NB4 (cell line): ENCODE results near the gene RHEX.

Experiments
- DNase-seq: peaks from one replicate; pipeline ENCODE4 v3.0.0; 2010; ENCODE audit warnings: low read depth
- H3K4me3 ChIP-seq: one replicate; pipeline ENCODE4 v1.5.1; 2011; ENCODE audit warnings: mild to moderate bottlenecking, low read depth, low read length, moderate library complexity
- MYC ChIP-seq: IDR thresholded peaks from 2 replicates; pipeline ENCODE4 v1.6.1; 2011; ENCODE audit warnings: low read depth, low read length
- POLR2A ChIP-seq: IDR thresholded peaks from 2 replicates; pipeline ENCODE4 v1.6.1; 2011; ENCODE audit warnings: mild to moderate bottlenecking; ENCODE audit not compliant: insufficient read length; ENCODE audit errors: extremely low read depth
- TF ChIP-seq, protein P1 (sequence below): IDR thresholded peaks from 2 replicates; pipeline ENCODE4 v1.6.1; 2011; ENCODE audit warnings: low read depth, low read length
- TF ChIP-seq, protein P2 (sequence below): IDR thresholded peaks from one replicate; pipeline ENCODE4 v1.5.1; 2012; ENCODE audit warnings: low read depth, low read length

Gene RHEX

DNA sequence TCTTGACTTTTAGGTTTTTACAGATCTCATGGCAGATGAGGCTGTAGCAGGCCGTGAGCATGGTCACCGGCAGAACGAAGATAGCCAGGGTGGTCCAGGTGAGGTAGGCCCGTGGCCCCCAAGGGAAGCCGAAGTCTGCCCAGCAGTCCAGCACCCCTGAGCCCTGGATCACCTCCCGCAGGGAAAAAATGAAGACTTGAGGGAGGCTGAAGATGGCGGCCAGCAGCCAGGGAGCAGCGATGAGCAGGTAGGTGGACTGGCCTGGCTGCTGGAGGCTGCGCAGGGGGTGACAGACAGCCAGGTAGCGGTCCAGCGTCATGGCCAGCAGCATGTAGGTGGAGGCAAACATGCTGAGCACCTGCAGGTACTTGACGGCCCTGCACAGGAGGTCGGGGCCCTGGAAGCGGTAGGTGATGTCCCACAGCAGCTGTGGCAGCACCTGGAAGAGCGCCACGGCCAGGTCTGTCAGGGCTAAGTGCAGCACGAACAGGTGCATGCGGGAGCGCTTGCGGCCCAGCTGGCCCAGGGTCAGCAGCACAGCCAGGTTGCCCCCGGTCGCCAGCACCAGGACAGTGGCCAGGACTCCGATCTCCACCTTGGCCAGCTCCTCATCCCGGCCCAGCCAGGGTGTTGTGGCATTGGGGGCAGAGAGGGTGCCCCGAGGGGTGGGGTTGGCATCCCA lies 63.4 kb downstream of the RHEX start:
- no peak for DNase-seq
- TF ChIP-seq, protein P1, sequence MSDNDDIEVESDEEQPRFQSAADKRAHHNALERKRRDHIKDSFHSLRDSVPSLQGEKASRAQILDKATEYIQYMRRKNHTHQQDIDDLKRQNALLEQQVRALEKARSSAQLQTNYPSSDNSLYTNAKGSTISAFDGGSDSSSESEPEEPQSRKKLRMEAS = no peak
- TF ChIP-seq POLR2A (no peak), MYC (no peak)
- TF ChIP-seq, protein P2, sequence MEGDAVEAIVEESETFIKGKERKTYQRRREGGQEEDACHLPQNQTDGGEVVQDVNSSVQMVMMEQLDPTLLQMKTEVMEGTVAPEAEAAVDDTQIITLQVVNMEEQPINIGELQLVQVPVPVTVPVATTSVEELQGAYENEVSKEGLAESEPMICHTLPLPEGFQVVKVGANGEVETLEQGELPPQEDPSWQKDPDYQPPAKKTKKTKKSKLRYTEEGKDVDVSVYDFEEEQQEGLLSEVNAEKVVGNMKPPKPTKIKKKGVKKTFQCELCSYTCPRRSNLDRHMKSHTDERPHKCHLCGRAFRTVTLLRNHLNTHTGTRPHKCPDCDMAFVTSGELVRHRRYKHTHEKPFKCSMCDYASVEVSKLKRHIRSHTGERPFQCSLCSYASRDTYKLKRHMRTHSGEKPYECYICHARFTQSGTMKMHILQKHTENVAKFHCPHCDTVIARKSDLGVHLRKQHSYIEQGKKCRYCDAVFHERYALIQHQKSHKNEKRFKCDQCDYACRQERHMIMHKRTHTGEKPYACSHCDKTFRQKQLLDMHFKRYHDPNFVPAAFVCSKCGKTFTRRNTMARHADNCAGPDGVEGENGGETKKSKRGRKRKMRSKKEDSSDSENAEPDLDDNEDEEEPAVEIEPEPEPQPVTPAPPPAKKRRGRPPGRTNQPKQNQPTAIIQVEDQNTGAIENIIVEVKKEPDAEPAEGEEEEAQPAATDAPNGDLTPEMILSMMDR = no peak
- H3K4me3 ChIP-seq = no peak overlapping the region

DNA sequence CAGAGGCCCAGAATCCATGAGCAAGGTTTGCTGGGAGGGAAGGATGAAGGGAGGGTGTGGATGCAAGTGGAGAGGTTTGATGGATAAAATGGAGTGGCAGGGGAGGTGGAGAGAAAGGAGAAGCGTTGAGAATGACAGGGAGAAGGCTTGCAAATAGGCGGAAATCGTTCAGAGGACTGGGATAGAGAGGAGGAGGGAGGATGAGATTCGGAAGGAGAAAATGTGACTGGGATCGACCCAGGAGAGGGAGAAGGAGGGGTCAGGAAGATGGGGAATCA lies 63.8 kb downstream of the RHEX start:
- TF ChIP-seq, protein P1 = no peak
- TF ChIP-seq MYC (no peak), POLR2A (no peak)
- TF ChIP-seq, protein P2 = no peak
- H3K4me3 ChIP-seq = no peak overlapping the region
- no peak for DNase-seq

DNA sequence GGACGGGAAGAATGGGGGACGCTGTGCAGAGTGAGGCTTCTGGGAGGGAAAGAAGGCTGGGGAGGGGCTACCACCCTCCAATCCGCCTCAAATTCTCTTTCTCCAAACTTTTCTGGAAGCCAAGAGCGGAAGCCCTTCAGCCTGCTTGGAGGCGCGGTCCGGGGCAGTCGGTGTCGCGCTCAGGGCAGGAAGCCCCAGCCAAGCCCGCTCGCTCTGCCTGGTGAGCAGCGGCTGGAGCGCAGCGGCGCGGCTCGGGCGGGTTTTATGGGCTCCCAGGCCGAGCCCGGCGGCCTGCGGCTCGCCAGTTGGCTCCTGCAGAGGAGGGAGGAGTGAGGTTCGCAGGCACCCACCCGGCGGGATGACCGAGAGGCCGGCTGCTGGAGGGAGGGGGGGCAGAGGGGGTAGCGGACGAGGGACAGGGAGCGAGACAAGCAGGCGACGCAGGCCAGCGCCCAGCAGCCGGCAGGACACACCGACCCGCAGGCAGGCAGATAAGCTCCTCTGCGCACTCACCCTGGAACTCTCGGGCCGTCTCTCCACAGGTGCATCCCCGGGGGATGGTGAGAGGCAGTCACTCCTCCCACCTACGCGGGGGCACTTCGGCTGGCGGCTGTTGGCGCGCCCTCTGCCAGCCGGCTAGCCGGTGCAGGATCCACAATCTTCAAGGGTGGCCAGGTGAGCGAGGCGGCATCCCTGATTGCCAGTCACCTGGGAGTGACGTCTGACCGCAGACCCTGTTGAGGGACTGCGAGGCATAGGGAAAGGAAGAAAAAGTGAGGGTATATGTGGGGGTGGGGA lies 64.4 kb downstream of the RHEX start, which contains the start of gene AVPR1B:
AVPR1B (minus strand) TSS at position 238 of the 798 bp plus-strand sequence. CDS start 498 bp downstream, outside the sequence.
- TF ChIP-seq, protein P2 = no peak
- TF ChIP-seq, protein P1 = no peak
- TF ChIP-seq MYC (no peak), POLR2A (no peak)
- H3K4me3 ChIP-seq = no peak within 1 kb of the TSS
- DNase-seq = peak; percentile 43

DNA sequence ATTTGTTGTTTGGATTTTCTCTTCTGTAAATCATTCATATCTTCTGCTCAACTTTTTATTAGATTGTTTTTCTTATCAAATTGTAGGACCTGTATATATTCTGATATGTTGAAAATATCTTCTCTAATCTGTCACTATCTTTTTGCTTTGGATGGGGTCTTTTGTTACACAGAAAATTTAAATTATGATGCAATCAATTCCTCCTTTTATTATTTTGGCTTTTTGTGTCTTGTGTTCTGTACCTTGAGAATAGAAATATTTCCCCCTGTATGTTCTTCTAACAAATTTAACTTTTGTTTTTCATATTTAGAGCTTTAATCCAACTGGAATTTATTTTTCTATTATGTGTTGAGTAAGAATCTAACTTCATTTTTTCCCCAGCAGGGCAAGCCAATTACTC lies 67.4 kb downstream of the RHEX start:
- no peak for TF ChIP-seq MYC
- TF ChIP-seq, protein P1 = no peak
- TF ChIP-seq, protein P2 = no peak
- no peak for TF ChIP-seq POLR2A
- DNase-seq = no peak
- no peak overlapping the region for H3K4me3 ChIP-seq

DNA sequence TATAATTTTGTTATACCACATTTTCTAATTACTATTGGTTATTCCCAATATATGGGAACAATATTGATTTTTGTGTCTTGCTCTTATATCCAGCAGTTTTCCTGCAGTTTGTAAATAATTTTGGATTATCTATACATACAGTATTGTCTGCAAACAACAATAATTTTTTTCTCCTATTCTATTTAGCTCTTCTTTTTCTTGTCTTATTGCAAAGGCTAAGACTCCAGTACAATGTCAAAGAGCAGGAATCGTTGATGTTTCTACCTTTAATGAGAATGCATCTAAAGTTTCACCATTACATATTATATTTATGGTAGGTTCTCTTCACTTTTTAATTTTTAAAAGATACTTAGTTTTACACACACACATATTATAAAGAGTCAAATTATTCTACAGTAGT lies 68.3 kb downstream of the RHEX start:
- TF ChIP-seq, protein P1 = no peak
- no peak for TF ChIP-seq MYC
- TF ChIP-seq POLR2A = no peak
- TF ChIP-seq, protein P2 = no peak
- no peak for DNase-seq
- no peak overlapping the region for H3K4me3 ChIP-seq
